Erythroblast (primary cell): Measurements from ENCODE around the gene PGBD5.

ENCODE experiments used
- GATA1 ChIP-seq: IDR thresholded peaks from 2 replicates; pipeline ENCODE4 v1.6.1; 2011; ENCODE audit warnings: low read depth, mild to moderate bottlenecking, control low read depth, low read length, moderate library complexity
- POLR2A ChIP-seq: IDR thresholded peaks from 2 replicates; pipeline ENCODE4 v1.6.1; 2011; ENCODE audit warnings: mild to moderate bottlenecking, low read length

DNA sequence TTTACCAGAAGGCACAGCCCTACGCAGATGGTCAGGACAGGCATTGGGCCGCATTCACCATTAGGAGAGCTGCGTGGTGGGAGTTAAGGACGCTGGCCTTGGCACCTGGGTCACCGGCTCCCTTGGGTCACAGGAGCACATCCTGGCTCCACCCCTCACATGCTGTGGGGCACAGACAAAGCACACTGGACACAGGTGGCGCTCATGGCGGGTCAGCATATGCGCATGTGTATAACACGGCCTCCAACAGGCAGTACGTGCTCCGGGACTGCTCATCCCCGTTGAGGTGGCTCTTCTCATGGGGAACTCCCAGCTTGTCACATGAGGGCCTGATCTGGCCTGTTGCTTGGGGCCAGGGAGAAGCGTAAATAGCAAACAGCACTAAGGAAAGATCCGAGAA lies 25.0 kb downstream of the PGBD5 start:
- TF ChIP-seq POLR2A: no peak
- TF ChIP-seq GATA1: no peak
